GM12878 (cell line): Measurements from ENCODE around the gene SMIM22.

Experiments
- EZH2 ChIP-seq: IDR thresholded peaks from 2 replicates; pipeline ENCODE4 v1.6.1; 2012; ENCODE audit warnings: low read depth, mild to moderate bottlenecking, control low read depth, inconsistent platforms, low read length, borderline replicate concordance; ENCODE audit not compliant: control insufficient read depth
- JUND ChIP-seq: IDR thresholded peaks from 2 replicates; pipeline ENCODE4 v1.6.1; 2012; ENCODE audit warnings: low read depth, mild to moderate bottlenecking, low read length, improper control_type of control experiment, moderate library complexity
- POLR2A ChIP-seq: IDR thresholded peaks from 2 replicates; pipeline ENCODE4 v1.6.1; 2011; ENCODE audit warnings: low read depth, mild to moderate bottlenecking, low read length
- SMC3 ChIP-seq: IDR thresholded peaks from 2 replicates; pipeline ENCODE4 v1.6.1; 2011; ENCODE audit warnings: low read length, improper control_type of control experiment, borderline replicate concordance
- SRF ChIP-seq, 2 experiments: IDR thresholded peaks; 2 replicates each; pipeline ENCODE4 v1.6.1; 2011; ENCODE audit warnings: low read depth in 2 of 2, low read length in 2 of 2, mild to moderate bottlenecking in 1 of 2, moderate library complexity in 1 of 2
- USF2 ChIP-seq: IDR thresholded peaks from 2 replicates; pipeline ENCODE4 v1.6.1; 2011; ENCODE audit warnings: low read depth, low read length, improper control_type of control experiment, borderline replicate concordance
- ZNF274 ChIP-seq: IDR thresholded peaks from one replicate; pipeline ENCODE4 v1.8.0; 2011; ENCODE audit not compliant: insufficient read length, insufficient read depth
- TF ChIP-seq, protein P1 (sequence below): IDR thresholded peaks from 2 replicates; pipeline ENCODE4 v1.6.1; 2012; ENCODE audit warnings: mild to moderate bottlenecking, low read depth, low read length

DNA sequence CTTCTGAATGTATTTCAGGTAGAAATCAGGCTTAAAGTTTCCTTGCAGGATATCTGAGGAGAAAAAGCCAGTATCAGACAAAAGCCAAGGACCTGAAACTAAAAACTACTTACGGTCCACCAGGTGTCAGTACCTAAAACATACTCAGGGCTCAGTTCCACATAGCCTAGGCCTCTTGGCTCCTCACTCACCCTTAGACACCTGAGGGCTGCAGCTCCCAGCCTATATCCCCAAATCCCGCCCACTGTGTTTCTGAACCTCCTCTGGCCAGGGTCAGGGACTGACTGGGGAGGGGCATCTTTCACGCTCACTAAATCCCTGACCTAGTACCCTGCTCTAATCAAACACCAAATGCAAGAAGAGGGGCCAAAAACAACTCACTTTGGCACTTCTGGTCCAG lies 16.1 kb downstream of the SMIM22 start:
- TF ChIP-seq USF2 (no peak), SRF (IDR thresholded peaks at IDR 0.05; ENCODE audit: low read depth in 2 of 2, low read length in 2 of 2) (no peak), POLR2A (no peak), EZH2 (no peak), JUND (no peak), ZNF274 (no peak), SMC3 (no peak)
- TF ChIP-seq, protein P1, sequence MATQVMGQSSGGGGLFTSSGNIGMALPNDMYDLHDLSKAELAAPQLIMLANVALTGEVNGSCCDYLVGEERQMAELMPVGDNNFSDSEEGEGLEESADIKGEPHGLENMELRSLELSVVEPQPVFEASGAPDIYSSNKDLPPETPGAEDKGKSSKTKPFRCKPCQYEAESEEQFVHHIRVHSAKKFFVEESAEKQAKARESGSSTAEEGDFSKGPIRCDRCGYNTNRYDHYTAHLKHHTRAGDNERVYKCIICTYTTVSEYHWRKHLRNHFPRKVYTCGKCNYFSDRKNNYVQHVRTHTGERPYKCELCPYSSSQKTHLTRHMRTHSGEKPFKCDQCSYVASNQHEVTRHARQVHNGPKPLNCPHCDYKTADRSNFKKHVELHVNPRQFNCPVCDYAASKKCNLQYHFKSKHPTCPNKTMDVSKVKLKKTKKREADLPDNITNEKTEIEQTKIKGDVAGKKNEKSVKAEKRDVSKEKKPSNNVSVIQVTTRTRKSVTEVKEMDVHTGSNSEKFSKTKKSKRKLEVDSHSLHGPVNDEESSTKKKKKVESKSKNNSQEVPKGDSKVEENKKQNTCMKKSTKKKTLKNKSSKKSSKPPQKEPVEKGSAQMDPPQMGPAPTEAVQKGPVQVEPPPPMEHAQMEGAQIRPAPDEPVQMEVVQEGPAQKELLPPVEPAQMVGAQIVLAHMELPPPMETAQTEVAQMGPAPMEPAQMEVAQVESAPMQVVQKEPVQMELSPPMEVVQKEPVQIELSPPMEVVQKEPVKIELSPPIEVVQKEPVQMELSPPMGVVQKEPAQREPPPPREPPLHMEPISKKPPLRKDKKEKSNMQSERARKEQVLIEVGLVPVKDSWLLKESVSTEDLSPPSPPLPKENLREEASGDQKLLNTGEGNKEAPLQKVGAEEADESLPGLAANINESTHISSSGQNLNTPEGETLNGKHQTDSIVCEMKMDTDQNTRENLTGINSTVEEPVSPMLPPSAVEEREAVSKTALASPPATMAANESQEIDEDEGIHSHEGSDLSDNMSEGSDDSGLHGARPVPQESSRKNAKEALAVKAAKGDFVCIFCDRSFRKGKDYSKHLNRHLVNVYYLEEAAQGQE: no peak
